Panc1 (cell line): Measurements from ENCODE around the gene SLC9C1.

Experiments
- POLR2AphosphoS5 ChIP-seq: IDR thresholded peaks from 2 replicates; pipeline ENCODE4 v1.6.1; 2012; ENCODE audit warnings: mild to moderate bottlenecking, low read depth, low read length, moderate library complexity
- TF ChIP-seq, protein P1 (sequence below): fragments of 450-650 bp; IDR thresholded peaks from 2 replicates; pipeline ENCODE4 v1.5.1; 2017; ENCODE audit warnings: mild to moderate bottlenecking

- no peak for TF ChIP-seq POLR2AphosphoS5
- TF ChIP-seq, protein P1, sequence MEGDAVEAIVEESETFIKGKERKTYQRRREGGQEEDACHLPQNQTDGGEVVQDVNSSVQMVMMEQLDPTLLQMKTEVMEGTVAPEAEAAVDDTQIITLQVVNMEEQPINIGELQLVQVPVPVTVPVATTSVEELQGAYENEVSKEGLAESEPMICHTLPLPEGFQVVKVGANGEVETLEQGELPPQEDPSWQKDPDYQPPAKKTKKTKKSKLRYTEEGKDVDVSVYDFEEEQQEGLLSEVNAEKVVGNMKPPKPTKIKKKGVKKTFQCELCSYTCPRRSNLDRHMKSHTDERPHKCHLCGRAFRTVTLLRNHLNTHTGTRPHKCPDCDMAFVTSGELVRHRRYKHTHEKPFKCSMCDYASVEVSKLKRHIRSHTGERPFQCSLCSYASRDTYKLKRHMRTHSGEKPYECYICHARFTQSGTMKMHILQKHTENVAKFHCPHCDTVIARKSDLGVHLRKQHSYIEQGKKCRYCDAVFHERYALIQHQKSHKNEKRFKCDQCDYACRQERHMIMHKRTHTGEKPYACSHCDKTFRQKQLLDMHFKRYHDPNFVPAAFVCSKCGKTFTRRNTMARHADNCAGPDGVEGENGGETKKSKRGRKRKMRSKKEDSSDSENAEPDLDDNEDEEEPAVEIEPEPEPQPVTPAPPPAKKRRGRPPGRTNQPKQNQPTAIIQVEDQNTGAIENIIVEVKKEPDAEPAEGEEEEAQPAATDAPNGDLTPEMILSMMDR = no peak
Observed at GRCh38 chr3:112331851-112332250, 37.8 kb upstream of the SLC9C1 start.
